BJ (cell line): ENCODE measurements around the gene SLIT1. TPM values are rescaled to one million over a fixed set of nuclear protein-coding genes. Genes with fewer than 3 reads are reported as not detected.

Experiments used
- CTCF ChIA-PET: fragments of 350-600 bp; formaldehyde crosslinking; extraction: SDS; loops from one replicate; lab custom pipeline; 2021; ENCODE audit warnings: antibody characterized with exemption, inconsistent platforms; lab: Yijun Ruan, JAX
- POLR2A ChIA-PET: fragments of 300-600 bp; sonication (Branson Sonifier 250); formaldehyde crosslinking; extraction: SDS; loops from one replicate; lab custom pipeline; 2021; ENCODE audit warnings: antibody characterized with exemption; lab: Charles Lee
- DNase-seq: peaks from one replicate; pipeline ENCODE4 v3.0.0-alpha.2; 2011; ENCODE audit warnings: low read depth
- H3K27me3 ChIP-seq: 2 replicates; pipeline ENCODE4 v1.6.0; 2011; ENCODE audit warnings: low read length; ENCODE audit not compliant: control insufficient read depth, insufficient read depth
- H3K36me3 ChIP-seq: 2 replicates; pipeline ENCODE4 v1.5.1; 2011; ENCODE audit warnings: low read length; ENCODE audit not compliant: control insufficient read depth, insufficient read depth
- H3K4me3 ChIP-seq: 2 replicates; pipeline ENCODE4 v1.5.1; 2011; ENCODE audit warnings: low read depth, mild to moderate bottlenecking, control low read depth, low read length
- CTCF ChIP-seq: IDR thresholded peaks from 2 replicates; pipeline ENCODE4 v1.5.1; 2011; ENCODE audit warnings: low read depth, mild to moderate bottlenecking, control low read depth, inconsistent platforms, low read length, moderate library complexity; ENCODE audit not compliant: insufficient read depth
- polyA plus RNA-seq: library from polyadenylated mRNA; depleted of rRNA; stranded (reverse); fragments of >200 nt; gene quantifications from 2 replicates; pipeline ENCODE4 v1.2.3, GENCODE V29; 2011

The SLIT1 gene
- polyA plus RNA-seq, 1 experiment: 0.02 TPM

GRCh38 chr10:97030894-97031293, 154.9 kb downstream of the SLIT1 start:
- POLR2A ChIA-PET: no interaction called here
- Histone ChIP-seq H3K27me3 (peaks cover 22% of the 10 kb centered on the region), H3K36me3 (no peaks in the 10 kb centered on the region), H3K4me3 (no peak overlapping the region)
- DNase-seq: no peak
- no peak for TF ChIP-seq CTCF
- CTCF ChIA-PET: interaction anchor here (0.9 kb wide), 1 partner anchor 10 kb away, joined by 3 read pairs; no protein-coding TSS in a partner anchor

- ChIA-PET CTCF (interaction anchor here (1.2 kb wide), 1 partner anchor 8 kb away, joined by 4 read pairs; no protein-coding TSS in a partner anchor), POLR2A (no interaction called here)
Observed at GRCh38 chr10:97029271-97029670, 156.5 kb downstream of the SLIT1 start.

GRCh38 chr10:97028832-97029178, 157.0 kb downstream of the SLIT1 start:
- Histone ChIP-seq H3K27me3 (peaks cover 15% of the 10 kb centered on the region), H3K36me3 (no peaks in the 10 kb centered on the region), H3K4me3 (no peak overlapping the region)
- ChIA-PET CTCF (interaction anchor here (1.2 kb wide), 1 partner anchor 9 kb away, joined by 4 read pairs; no protein-coding TSS in a partner anchor), POLR2A (no interaction called here)
- no peak for DNase-seq
- TF ChIP-seq CTCF: no peak

More at GRCh38 chr10:97029271-97029670, 156.5 kb downstream of the SLIT1 start:
- DNase-seq: no peak
- Histone ChIP-seq H3K36me3 (no peaks in the 10 kb centered on the region), H3K4me3 (no peak overlapping the region), H3K27me3 (peaks cover 15% of the 10 kb centered on the region)
- TF ChIP-seq CTCF: no peak

- DNase-seq: peak; percentile 39
- Histone ChIP-seq H3K4me3 (no peak overlapping the region), H3K27me3 (peaks cover 15% of the 10 kb centered on the region), H3K36me3 (no peaks in the 10 kb centered on the region)
- ChIA-PET POLR2A (no interaction called here), CTCF (interaction anchor here (0.9 to 1.4 kb wide), 3 partner anchors 9 to 44 kb away, joined by 3 to 4 read pairs (median 3); no protein-coding TSS in a partner anchor)
- no peak for TF ChIP-seq CTCF
Observed at GRCh38 chr10:97028126-97028831, 157.5 kb downstream of the SLIT1 start.

GRCh38 chr10:97025613-97026242, 160.0 kb downstream of the SLIT1 start:
- DNase-seq: no peak
- Histone ChIP-seq H3K4me3 (no peak overlapping the region), H3K27me3 (peaks cover 10% of the 10 kb centered on the region), H3K36me3 (no peaks in the 10 kb centered on the region)
- POLR2A ChIA-PET: no interaction called here
- CTCF ChIA-PET: interaction anchor here (1.0 to 3.6 kb wide), 8 partner anchors 9 to 651 kb away, joined by 3 to 51 read pairs (median 4); no protein-coding TSS in a partner anchor
- TF ChIP-seq CTCF: peak; percentile 53
